B cell (primary cell): ENCODE results near the gene DCAF15. TPM values are rescaled to one million over a fixed set of nuclear protein-coding genes. Genes with fewer than 3 reads are reported as not detected.
A peak's percentile ranks its signal among the peaks of the same experiment; 100 is the strongest.

Source experiments
- ATAC-seq: fragments of 200-7000 bp; cut with Tn5 transposase; one replicate; pipeline ENCODE4 v1.10.0; 2021; ENCODE audit warnings: low read depth, mild to moderate bottlenecking, moderate number of reproducible peaks, moderate library complexity
- CTCF ChIA-PET: fragments of 350-600 bp; sonication (Branson Sonifier 250); formaldehyde crosslinking; loops from one replicate; lab custom pipeline; 2021; ENCODE audit warnings: antibody characterized with exemption, inconsistent platforms; lab: Charles Lee
- POLR2A ChIA-PET: fragments of 350-600 bp; sonication (Branson Sonifier 250); formaldehyde crosslinking; loops from one replicate; lab custom pipeline; 2021; ENCODE audit warnings: antibody characterized with exemption; lab: Charles Lee
- DNase-seq: peaks from one replicate; pipeline ENCODE4 v3.0.0; 2013
- H2AFZ ChIP-seq: 2 replicates; pipeline ENCODE4 v1.6.1; 2012; ENCODE audit warnings: mild to moderate bottlenecking, low read depth, low read length; ENCODE audit not compliant: insufficient read depth, poor library complexity, severe bottlenecking
- H3K27ac ChIP-seq, 2 donors: 1 replicate in 1 of 2; 2 replicates in 1 of 2; pipeline ENCODE4 v1.5.1; 2012 to 2013; ENCODE audit warnings: low read length in 2 of 2, mild to moderate bottlenecking in 2 of 2, moderate library complexity in 1 of 2
- H3K27me3 ChIP-seq, 4 experiments: fragments of 200-600 bp in 1 of 4; sonication (generic) in 1 of 4; replicated peaks in 1 of 4; 1 replicate in 2 of 4; 2 replicates in 2 of 4; pipeline versions ENCODE4 v1.6.1 to v1.7.0; 2013 to 2016; ENCODE audit warnings: low read length in 3 of 4, mild to moderate bottlenecking in 2 of 4, mixed read lengths in 1 of 4, moderate library complexity in 1 of 4; ENCODE audit not compliant: insufficient read depth in 4 of 4, control insufficient read depth in 3 of 4; ENCODE audit errors: control extremely low read depth in 1 of 4
- H3K36me3 ChIP-seq, 2 experiments: replicated peaks in 1 of 2; 1 replicate in 1 of 2; 2 replicates in 1 of 2; pipeline versions ENCODE4 v1.6.1 to v1.7.1; 2013; ENCODE audit warnings: low read length in 1 of 2; ENCODE audit not compliant: insufficient read depth in 2 of 2, control insufficient read depth in 1 of 2; ENCODE audit errors: control extremely low read depth in 1 of 2, extremely low read depth in 1 of 2
- H3K4me1 ChIP-seq, 2 donors: fragments of 200-600 bp in 1 of 2; sonication (generic) in 1 of 2; 1 replicate in 1 of 2; 2 replicates in 1 of 2; pipeline versions ENCODE4 v1.5.1 to v1.6.1; 2013 to 2017; ENCODE audit warnings: low read length in 2 of 2; ENCODE audit not compliant: control insufficient read depth in 2 of 2, insufficient read depth in 2 of 2
- H3K4me2 ChIP-seq: replicated peaks from 2 replicates; pipeline ENCODE3; 2012; ENCODE audit warnings: mild to moderate bottlenecking, low read depth, low read length; ENCODE audit not compliant: poor library complexity, severe bottlenecking
- H3K4me3 ChIP-seq, 5 experiments: fragments of 200-600 bp in 1 of 5; sonication (generic) in 1 of 5; 1 replicate in 3 of 5; 2 replicates in 2 of 5; pipeline versions ENCODE4 v1.5.1 to v1.7.0; 2011 to 2016; ENCODE audit warnings: low read length in 4 of 5, mild to moderate bottlenecking in 4 of 5, low read depth in 2 of 5, control low read depth in 1 of 5, moderate library complexity in 1 of 5; ENCODE audit not compliant: insufficient read depth in 1 of 5; ENCODE audit errors: control extremely low read depth in 1 of 5, extremely low read depth in 1 of 5
- H3K79me2 ChIP-seq: fragments of 200-600 bp; sonication (generic); one replicate; pipeline ENCODE4 v1.6.0; 2016; ENCODE audit warnings: low read length; ENCODE audit not compliant: control insufficient read depth, insufficient read depth
- H3K9ac ChIP-seq: fragments of 200-600 bp; sonication (generic); 2 replicates; pipeline ENCODE4 v1.6.1; 2017; ENCODE audit warnings: mild to moderate bottlenecking, low read length, moderate library complexity
- H3K9me3 ChIP-seq, 3 donors: one replicate each; pipeline versions ENCODE4 v1.6.1 to v1.7.1; 2013; ENCODE audit warnings: low read length in 2 of 3; ENCODE audit not compliant: control insufficient read depth in 2 of 3, insufficient read depth in 1 of 3; ENCODE audit errors: control extremely low read depth in 1 of 3
- H4K20me1 ChIP-seq: 2 replicates; pipeline ENCODE4 v1.6.0; 2012; ENCODE audit warnings: mild to moderate bottlenecking, low read length; ENCODE audit not compliant: insufficient read depth, control insufficient read depth, poor library complexity, severe bottlenecking
- H3K27ac Mint-ChIP-seq: one replicate; pipeline ENCODE4 v1.8.0; 2021; ENCODE audit warnings: mixed read lengths
- H3K27me3 Mint-ChIP-seq: one replicate; pipeline ENCODE4 v1.8.0; 2021; ENCODE audit warnings: mixed read lengths
- H3K4me1 Mint-ChIP-seq: one replicate; pipeline ENCODE4 v1.8.0; 2021; ENCODE audit warnings: mixed read lengths
- H3K4me3 Mint-ChIP-seq: one replicate; pipeline ENCODE4 v1.8.0; 2021; ENCODE audit warnings: mixed read lengths
- H3K9me3 Mint-ChIP-seq: one replicate; pipeline ENCODE4 v1.8.0; 2022; ENCODE audit warnings: mixed read lengths; ENCODE audit not compliant: insufficient read depth
- EZH2 ChIP-seq: IDR thresholded peaks from 2 replicates; pipeline ENCODE4 v1.6.1; 2012; ENCODE audit warnings: borderline replicate concordance, low read depth, mild to moderate bottlenecking, moderate library complexity, low read length; ENCODE audit not compliant: insufficient read depth, poor library complexity, severe bottlenecking
- WGBS: methylation state at CpG from one replicate; pipeline ENCODE4 v1.1.5; 2013; ENCODE audit warnings: missing lambda C conversion rate; ENCODE audit not compliant: insufficient coverage; 5-methylcytosine and 5-hydroxymethylcytosine counted together
- intact Hi-C: fragments of 100-400 bp; cut with micrococcal nuclease; formaldehyde crosslinking; loops from one replicate; pipeline ENCODE4 v1.10.0; 2022
- polyA plus RNA-seq: library from polyadenylated mRNA; depleted of rRNA; stranded (reverse); fragments of >200 nt; gene quantifications from 2 replicates; pipeline ENCODE4 v1.2.3, GENCODE V29; 2012
- total RNA-seq, 2 donors: library from RNA; stranded (reverse); fragments of 120-200 nt in 1 of 2; gene quantifications; 1 replicate in 1 of 2; 2 replicates in 1 of 2; pipeline versions ENCODE4 v1.2.3 to v1.2.4, GENCODE V29; 2013 to 2022
- TF ChIP-seq, protein P1 (sequence below): fragments of 200-600 bp; IDR thresholded peaks from one replicate; pipeline ENCODE4 v1.8.0; 2022; ENCODE audit warnings: antibody characterized with exemption, mild to moderate bottlenecking

Gene DCAF15
- total and polyA plus RNA-seq, 2 donors (not counting 1 experiment from before 2014, with no cell fraction given), result 116 to 157 TPM

- CTCF ChIA-PET, result no interaction called here
- no peaks in the 10 kb centered on the region for H3K9me3 Mint-ChIP-seq
- Histone ChIP-seq H3K9me3 (no peaks in the 10 kb centered on the region), H3K4me2 (peak overlapping the region; percentile 46), H4K20me1 (no peaks in the 10 kb centered on the region), H3K4me1 (peaks cover 66 to 93% of the 10 kb centered on the region in 2 donors), H3K79me2 (peaks cover 6% of the 10 kb centered on the region), H3K9ac (no peak overlapping the region), H3K27ac (peak overlapping the region in 1 of 2 donors; percentile 51), H3K36me3 (peaks cover 0 to 3% of the 10 kb centered on the region in 2 experiments), H3K4me3 (no peak overlapping the region), H3K27me3 (peaks cover 0 to 7% (median 0%) of the 10 kb centered on the region in 4 experiments), H2AFZ (no peak overlapping the region)
- H3K27me3 Mint-ChIP-seq, result no peaks in the 10 kb centered on the region
- TF ChIP-seq, protein P1, sequence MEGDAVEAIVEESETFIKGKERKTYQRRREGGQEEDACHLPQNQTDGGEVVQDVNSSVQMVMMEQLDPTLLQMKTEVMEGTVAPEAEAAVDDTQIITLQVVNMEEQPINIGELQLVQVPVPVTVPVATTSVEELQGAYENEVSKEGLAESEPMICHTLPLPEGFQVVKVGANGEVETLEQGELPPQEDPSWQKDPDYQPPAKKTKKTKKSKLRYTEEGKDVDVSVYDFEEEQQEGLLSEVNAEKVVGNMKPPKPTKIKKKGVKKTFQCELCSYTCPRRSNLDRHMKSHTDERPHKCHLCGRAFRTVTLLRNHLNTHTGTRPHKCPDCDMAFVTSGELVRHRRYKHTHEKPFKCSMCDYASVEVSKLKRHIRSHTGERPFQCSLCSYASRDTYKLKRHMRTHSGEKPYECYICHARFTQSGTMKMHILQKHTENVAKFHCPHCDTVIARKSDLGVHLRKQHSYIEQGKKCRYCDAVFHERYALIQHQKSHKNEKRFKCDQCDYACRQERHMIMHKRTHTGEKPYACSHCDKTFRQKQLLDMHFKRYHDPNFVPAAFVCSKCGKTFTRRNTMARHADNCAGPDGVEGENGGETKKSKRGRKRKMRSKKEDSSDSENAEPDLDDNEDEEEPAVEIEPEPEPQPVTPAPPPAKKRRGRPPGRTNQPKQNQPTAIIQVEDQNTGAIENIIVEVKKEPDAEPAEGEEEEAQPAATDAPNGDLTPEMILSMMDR, result no peak
- TF ChIP-seq EZH2, result no peak
- no peak for DNase-seq
- peak overlapping the region; percentile 84 for H3K27ac Mint-ChIP-seq
- intact Hi-C loops, result no loop called here
- peaks cover 75% of the 10 kb centered on the region for H3K4me1 Mint-ChIP-seq
- no peak for ATAC-seq
- no peak overlapping the region for H3K4me3 Mint-ChIP-seq
- over 99% methylated on average over 9 of the region's 9 CpGs for WGBS
- POLR2A ChIA-PET, result interaction anchor here (1.0 kb wide), 1 partner anchor 44 kb away, joined by 3 read pairs; no protein-coding TSS in a partner anchor
Observed at GRCh38 chr19:13982773-13983172, 30.5 kb downstream of the DCAF15 start.

- peak; percentile 56 for DNase-seq
- peak overlapping the region; percentile 46 for H3K4me2 ChIP-seq
- H3K79me2 ChIP-seq, result peaks cover 12% of the 10 kb centered on the region
- no peaks in the 10 kb centered on the region for H3K27me3 Mint-ChIP-seq
- intact Hi-C loops, result no loop called here
- WGBS, result 48% methylated on average over 17 of the region's 21 CpGs
- peak overlapping the region; percentile 84 for H3K27ac Mint-ChIP-seq
- H4K20me1 ChIP-seq, result no peaks in the 10 kb centered on the region
- TF ChIP-seq, protein P1, result no peak
- TF ChIP-seq EZH2, result no peak
- no peak overlapping the region for H3K9ac ChIP-seq
- H2AFZ ChIP-seq, result no peak overlapping the region
- H3K27me3 ChIP-seq, result peaks cover 0 to 7% (median 0%) of the 10 kb centered on the region in 4 experiments
- H3K4me1 Mint-ChIP-seq, result peaks cover 73% of the 10 kb centered on the region
- peaks cover 71 to 95% of the 10 kb centered on the region in 2 donors for H3K4me1 ChIP-seq
- no peak overlapping the region for H3K4me3 Mint-ChIP-seq
- H3K9me3 ChIP-seq, result no peaks in the 10 kb centered on the region
- peak overlapping the region in 1 of 2 donors; percentile 51 for H3K27ac ChIP-seq
- H3K9me3 Mint-ChIP-seq, result no peaks in the 10 kb centered on the region
- ChIA-PET POLR2A (interaction anchor here (0.6 to 1.0 kb wide), 3 partner anchors 43 to 1311 kb away, joined by 3 to 5 read pairs (median 4); partner anchors contain the start of gene IL27RA), CTCF (interaction anchor here (2.6 kb wide), 1 partner anchor 76 kb away, joined by 8 read pairs; no protein-coding TSS in a partner anchor)
- ATAC-seq, result no peak
- peaks cover 0 to 3% of the 10 kb centered on the region in 2 experiments for H3K36me3 ChIP-seq
- no peak overlapping the region for H3K4me3 ChIP-seq
Observed at GRCh38 chr19:13983213-13983889, 31.0 kb downstream of the DCAF15 start.
